NCI-H1694 (cell line): ENCODE results near the gene ADAMTS1.
A peak's percentile ranks its signal among the peaks of the same experiment; 100 is the strongest.
"Not testable (repeated sequence)": the region's sequence is repeated elsewhere in the genome, so short reads cannot be mapped to it uniquely, and the experiment has no call there.

Experiments
- DNase-seq: peaks from one replicate; lab custom pipeline; 2025; lab: John Stamatoyannopoulos, UW

ADAMTS1 gene

GRCh38 chr21:26845066-26845758 is at the start of gene ADAMTS1:
ADAMTS1 (minus strand) TSS chr21:26845409; CDS start chr21:26844954, 455 bp downstream.
- DNase-seq, result peak; percentile 58

GRCh38 chr21:26892151-26892550 is 46.9 kb upstream of the ADAMTS1 start:
- no peak for DNase-seq

GRCh38 chr21:26888931-26889330 is 43.7 kb upstream of the ADAMTS1 start:
- DNase-seq, result no peak

- no peak for DNase-seq
Observed at GRCh38 chr21:26888256-26888655, 43.0 kb upstream of the ADAMTS1 start.

- DNase-seq, result no peak
Observed at GRCh38 chr21:26887251-26887650, 42.0 kb upstream of the ADAMTS1 start.

GRCh38 chr21:26884436-26884835 is 39.2 kb upstream of the ADAMTS1 start:
- DNase-seq, result no peak

- no peak for DNase-seq
Observed at GRCh38 chr21:26883768-26884167, 38.6 kb upstream of the ADAMTS1 start.

- DNase-seq, result peak; percentile 71
Observed at GRCh38 chr21:26881504-26882228, 36.5 kb upstream of the ADAMTS1 start.

- no peak for DNase-seq
Observed at GRCh38 chr21:26877018-26877417, 31.8 kb upstream of the ADAMTS1 start.

GRCh38 chr21:26874347-26874746 is 29.1 kb upstream of the ADAMTS1 start:
- no peak for DNase-seq

- DNase-seq, result no peak
Observed at GRCh38 chr21:26865857-26866256, 20.6 kb upstream of the ADAMTS1 start.

GRCh38 chr21:26856871-26857350 is 11.7 kb upstream of the ADAMTS1 start:
- not testable (repeated sequence) for DNase-seq

- not testable (repeated sequence) for DNase-seq
Observed at GRCh38 chr21:26854695-26855094, 9.5 kb upstream of the ADAMTS1 start.

GRCh38 chr21:26852423-26852822 is 7.2 kb upstream of the ADAMTS1 start:
- DNase-seq, result no peak

GRCh38 chr21:26851109-26851944 is 6.1 kb upstream of the ADAMTS1 start:
- no peak for DNase-seq

- peak; percentile 85 for DNase-seq
Observed at GRCh38 chr21:26850116-26850643, 5.0 kb upstream of the ADAMTS1 start.

GRCh38 chr21:26849428-26850115 is 4.4 kb upstream of the ADAMTS1 start:
- DNase-seq, result peak; percentile 78

- no peak for DNase-seq
Observed at GRCh38 chr21:26847921-26848320, 2.7 kb upstream of the ADAMTS1 start.

GRCh38 chr21:26847002-26847401 is 1.8 kb upstream of the ADAMTS1 start:
- DNase-seq, result no peak

- peak; percentile 25 for DNase-seq
Observed at GRCh38 chr21:26846036-26846931, 1.1 kb upstream of the ADAMTS1 start.

- no peak for DNase-seq
Observed at GRCh38 chr21:26845759-26846035, 488 bp upstream of the ADAMTS1 start.
